GM23338 (cell line): Measurements from ENCODE around the gene HOXA10. TPM values are rescaled to one million over a fixed set of nuclear protein-coding genes. Genes with fewer than 3 reads are reported as not detected.

Experiments
- ATAC-seq: fragments of 200-7000 bp; cut with Tn5 transposase; 3 replicates; pipeline ENCODE4 v1.9.1; 2020
- DNase-seq: peaks from one replicate; pipeline ENCODE4 v3.0.0-alpha.2; 2015; ENCODE audit warnings: low spot score
- H2AFZ ChIP-seq: fragments of 200-600 bp; sonication (generic); 2 replicates; pipeline ENCODE4 v1.8.0; 2016; ENCODE audit warnings: antibody characterized with exemption, mild to moderate bottlenecking, moderate library complexity
- H3F3A ChIP-seq: fragments of 200-600 bp; sonication (generic); replicated peaks from 2 replicates; pipeline ENCODE4 v1.8.0; 2017; ENCODE audit warnings: antibody characterized with exemption, mixed run types, low read depth
- H3K27ac ChIP-seq: fragments of 200-600 bp; sonication (generic); 2 replicates; pipeline ENCODE4 v1.6.1; 2016; ENCODE audit warnings: low read depth
- H3K27me3 ChIP-seq: fragments of 200-600 bp; sonication (generic); 2 replicates; pipeline ENCODE4 v1.8.0; 2016; ENCODE audit warnings: mild to moderate bottlenecking, mixed run types, moderate library complexity; ENCODE audit not compliant: insufficient read depth
- H3K36me3 ChIP-seq: fragments of 200-600 bp; sonication (generic); 2 replicates; pipeline ENCODE4 v1.8.0; 2016; ENCODE audit warnings: mild to moderate bottlenecking; ENCODE audit not compliant: insufficient read depth
- H3K4me1 ChIP-seq: fragments of 200-600 bp; sonication (generic); 2 replicates; pipeline ENCODE4 v1.8.0; 2016; ENCODE audit warnings: mild to moderate bottlenecking, moderate library complexity; ENCODE audit not compliant: insufficient read depth
- H3K4me2 ChIP-seq: fragments of 200-600 bp; sonication (generic); 2 replicates; pipeline ENCODE4 v1.7.1; 2017; ENCODE audit warnings: mixed run types
- H3K4me3 ChIP-seq: fragments of 200-600 bp; sonication (generic); 2 replicates; pipeline ENCODE4 v1.6.1; 2016; ENCODE audit warnings: mixed run types
- H3K79me2 ChIP-seq: fragments of 200-600 bp; sonication (generic); replicated peaks from 2 replicates; pipeline ENCODE4 v1.8.0; 2017; ENCODE audit warnings: mild to moderate bottlenecking; ENCODE audit not compliant: insufficient read depth
- H3K9me2 ChIP-seq: fragments of 200-600 bp; sonication (generic); 2 replicates; pipeline ENCODE4 v1.8.0; 2017; ENCODE audit not compliant: insufficient read depth
- H4K20me1 ChIP-seq: fragments of 200-600 bp; sonication (generic); replicated peaks from 2 replicates; pipeline ENCODE4 v1.8.0; 2017; ENCODE audit warnings: mild to moderate bottlenecking; ENCODE audit not compliant: insufficient read depth
- H3K27ac Mint-ChIP-seq: 2 replicates; pipeline ENCODE4 v1.8.0; 2020; ENCODE audit warnings: inconsistent platforms, mild to moderate bottlenecking, moderate library complexity, mixed read lengths
- H3K27me3 Mint-ChIP-seq: 3 replicates; pipeline ENCODE4 v1.8.0; 2022; ENCODE audit warnings: low read depth, mild to moderate bottlenecking, moderate library complexity, mixed read lengths, inconsistent platforms; ENCODE audit not compliant: insufficient read depth, poor library complexity
- H3K36me3 Mint-ChIP-seq: 3 replicates; pipeline ENCODE4 v1.8.0; 2021; ENCODE audit warnings: low read depth, mild to moderate bottlenecking, inconsistent platforms, moderate library complexity, mixed read lengths
- H3K4me1 Mint-ChIP-seq: 3 replicates; pipeline ENCODE4 v1.8.0; 2020; ENCODE audit warnings: mild to moderate bottlenecking, inconsistent platforms, mixed read lengths
- H3K4me3 Mint-ChIP-seq: 3 replicates; pipeline ENCODE4 v1.8.0; 2021; ENCODE audit warnings: moderate library complexity, mild to moderate bottlenecking, inconsistent platforms, mixed read lengths
- H3K9me3 Mint-ChIP-seq: 3 replicates; pipeline ENCODE4 v1.8.0; 2020; ENCODE audit warnings: moderate library complexity, mild to moderate bottlenecking, inconsistent platforms, mixed read lengths
- EZH2 ChIP-seq: fragments of 200-600 bp; sonication (generic); IDR thresholded peaks from one replicate; pipeline ENCODE4 v1.8.0; 2017; ENCODE audit warnings: antibody characterized with exemption, mild to moderate bottlenecking, low read depth; ENCODE audit not compliant: unreplicated experiment
- POLR2AphosphoS5 ChIP-seq: IDR thresholded peaks from 2 replicates; pipeline ENCODE4 v1.6.1; 2016; ENCODE audit warnings: antibody characterized with exemption, low read depth
- polyA plus RNA-seq: library from polyadenylated mRNA; unstranded; fragments of >200 nt; fragmentation: Nextera tagmentation; extraction: Ambion mirVana; gene quantifications from 2 replicates; pipeline ENCODE4 v1.2.1, GENCODE V29; 2016
- total RNA-seq: library from RNA; depleted of rRNA; stranded (reverse); fragments of >200 nt; shearing (Covaris generic); gene quantifications from 2 replicates; pipeline ENCODE4 v1.2.3, GENCODE V29; 2014
- TF ChIP-seq, protein P1 (sequence below): fragments of 250-450 bp; sonication (Bioruptor Pico); IDR thresholded peaks from 2 replicates; pipeline ENCODE4 v1.5.0; 2020; ENCODE audit warnings: mild to moderate bottlenecking, moderate library complexity

Gene HOXA10
- total and polyA plus RNA-seq, 2 experiments from 2014 or later: not detected

DNA sequence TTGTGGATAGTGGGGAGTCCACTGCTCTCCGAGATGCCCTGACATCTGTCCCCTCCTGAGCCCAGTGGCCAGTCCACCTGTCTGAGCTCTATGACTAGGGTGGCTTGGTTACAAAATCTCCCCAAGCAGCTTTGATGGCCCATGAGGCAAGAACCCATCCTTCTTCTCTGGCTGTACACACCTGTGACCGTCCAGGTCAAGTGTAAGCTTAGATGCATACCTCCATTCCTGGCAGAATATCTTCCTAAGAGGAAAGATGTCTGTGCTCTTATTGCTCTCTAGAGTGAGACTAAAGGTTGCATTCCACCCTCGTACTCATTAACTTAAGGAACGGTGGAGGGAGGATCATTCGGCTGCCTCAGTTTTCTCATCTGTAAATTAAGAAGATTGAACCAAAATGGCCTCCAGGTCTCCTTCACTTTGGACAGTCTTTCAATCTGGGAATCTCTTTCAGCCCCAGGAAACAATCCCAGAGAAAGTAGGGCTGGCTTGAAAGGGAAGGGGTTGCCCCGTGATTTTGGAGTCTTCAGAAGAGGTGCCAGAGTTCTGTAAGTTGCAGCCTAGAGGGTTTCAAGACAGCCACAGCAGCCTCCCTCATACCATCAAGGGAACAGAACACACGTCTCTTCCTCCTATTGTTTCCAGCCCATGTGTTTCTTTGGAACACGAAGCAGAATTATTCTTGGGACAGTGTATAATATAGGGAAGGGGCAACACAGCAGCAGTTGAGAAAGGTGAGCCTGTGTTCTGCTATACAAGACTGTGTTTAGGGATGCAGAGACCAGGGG is 49.0 kb downstream of the HOXA10 start:
- Histone ChIP-seq H3K27ac (no peak overlapping the region), H3K4me3 (no peak overlapping the region), H3K79me2 (no peaks in the 10 kb centered on the region), H3K36me3 (no peaks in the 10 kb centered on the region), H3F3A (peaks cover 56% of the 10 kb centered on the region), H3K4me2 (no peak overlapping the region), H3K4me1 (peaks cover 14% of the 10 kb centered on the region; the same call in 1 of the 2 replicates), H3K27me3 (peaks cover 100% of the 10 kb centered on the region), H4K20me1 (peaks cover 63% of the 10 kb centered on the region), H2AFZ (no peak overlapping the region), H3K9me2 (no peaks in the 10 kb centered on the region)
- H3K4me3 Mint-ChIP-seq: no peak overlapping the region
- peak; percentile 91 for TF ChIP-seq EZH2
- no peak for TF ChIP-seq POLR2AphosphoS5
- TF ChIP-seq, protein P1, sequence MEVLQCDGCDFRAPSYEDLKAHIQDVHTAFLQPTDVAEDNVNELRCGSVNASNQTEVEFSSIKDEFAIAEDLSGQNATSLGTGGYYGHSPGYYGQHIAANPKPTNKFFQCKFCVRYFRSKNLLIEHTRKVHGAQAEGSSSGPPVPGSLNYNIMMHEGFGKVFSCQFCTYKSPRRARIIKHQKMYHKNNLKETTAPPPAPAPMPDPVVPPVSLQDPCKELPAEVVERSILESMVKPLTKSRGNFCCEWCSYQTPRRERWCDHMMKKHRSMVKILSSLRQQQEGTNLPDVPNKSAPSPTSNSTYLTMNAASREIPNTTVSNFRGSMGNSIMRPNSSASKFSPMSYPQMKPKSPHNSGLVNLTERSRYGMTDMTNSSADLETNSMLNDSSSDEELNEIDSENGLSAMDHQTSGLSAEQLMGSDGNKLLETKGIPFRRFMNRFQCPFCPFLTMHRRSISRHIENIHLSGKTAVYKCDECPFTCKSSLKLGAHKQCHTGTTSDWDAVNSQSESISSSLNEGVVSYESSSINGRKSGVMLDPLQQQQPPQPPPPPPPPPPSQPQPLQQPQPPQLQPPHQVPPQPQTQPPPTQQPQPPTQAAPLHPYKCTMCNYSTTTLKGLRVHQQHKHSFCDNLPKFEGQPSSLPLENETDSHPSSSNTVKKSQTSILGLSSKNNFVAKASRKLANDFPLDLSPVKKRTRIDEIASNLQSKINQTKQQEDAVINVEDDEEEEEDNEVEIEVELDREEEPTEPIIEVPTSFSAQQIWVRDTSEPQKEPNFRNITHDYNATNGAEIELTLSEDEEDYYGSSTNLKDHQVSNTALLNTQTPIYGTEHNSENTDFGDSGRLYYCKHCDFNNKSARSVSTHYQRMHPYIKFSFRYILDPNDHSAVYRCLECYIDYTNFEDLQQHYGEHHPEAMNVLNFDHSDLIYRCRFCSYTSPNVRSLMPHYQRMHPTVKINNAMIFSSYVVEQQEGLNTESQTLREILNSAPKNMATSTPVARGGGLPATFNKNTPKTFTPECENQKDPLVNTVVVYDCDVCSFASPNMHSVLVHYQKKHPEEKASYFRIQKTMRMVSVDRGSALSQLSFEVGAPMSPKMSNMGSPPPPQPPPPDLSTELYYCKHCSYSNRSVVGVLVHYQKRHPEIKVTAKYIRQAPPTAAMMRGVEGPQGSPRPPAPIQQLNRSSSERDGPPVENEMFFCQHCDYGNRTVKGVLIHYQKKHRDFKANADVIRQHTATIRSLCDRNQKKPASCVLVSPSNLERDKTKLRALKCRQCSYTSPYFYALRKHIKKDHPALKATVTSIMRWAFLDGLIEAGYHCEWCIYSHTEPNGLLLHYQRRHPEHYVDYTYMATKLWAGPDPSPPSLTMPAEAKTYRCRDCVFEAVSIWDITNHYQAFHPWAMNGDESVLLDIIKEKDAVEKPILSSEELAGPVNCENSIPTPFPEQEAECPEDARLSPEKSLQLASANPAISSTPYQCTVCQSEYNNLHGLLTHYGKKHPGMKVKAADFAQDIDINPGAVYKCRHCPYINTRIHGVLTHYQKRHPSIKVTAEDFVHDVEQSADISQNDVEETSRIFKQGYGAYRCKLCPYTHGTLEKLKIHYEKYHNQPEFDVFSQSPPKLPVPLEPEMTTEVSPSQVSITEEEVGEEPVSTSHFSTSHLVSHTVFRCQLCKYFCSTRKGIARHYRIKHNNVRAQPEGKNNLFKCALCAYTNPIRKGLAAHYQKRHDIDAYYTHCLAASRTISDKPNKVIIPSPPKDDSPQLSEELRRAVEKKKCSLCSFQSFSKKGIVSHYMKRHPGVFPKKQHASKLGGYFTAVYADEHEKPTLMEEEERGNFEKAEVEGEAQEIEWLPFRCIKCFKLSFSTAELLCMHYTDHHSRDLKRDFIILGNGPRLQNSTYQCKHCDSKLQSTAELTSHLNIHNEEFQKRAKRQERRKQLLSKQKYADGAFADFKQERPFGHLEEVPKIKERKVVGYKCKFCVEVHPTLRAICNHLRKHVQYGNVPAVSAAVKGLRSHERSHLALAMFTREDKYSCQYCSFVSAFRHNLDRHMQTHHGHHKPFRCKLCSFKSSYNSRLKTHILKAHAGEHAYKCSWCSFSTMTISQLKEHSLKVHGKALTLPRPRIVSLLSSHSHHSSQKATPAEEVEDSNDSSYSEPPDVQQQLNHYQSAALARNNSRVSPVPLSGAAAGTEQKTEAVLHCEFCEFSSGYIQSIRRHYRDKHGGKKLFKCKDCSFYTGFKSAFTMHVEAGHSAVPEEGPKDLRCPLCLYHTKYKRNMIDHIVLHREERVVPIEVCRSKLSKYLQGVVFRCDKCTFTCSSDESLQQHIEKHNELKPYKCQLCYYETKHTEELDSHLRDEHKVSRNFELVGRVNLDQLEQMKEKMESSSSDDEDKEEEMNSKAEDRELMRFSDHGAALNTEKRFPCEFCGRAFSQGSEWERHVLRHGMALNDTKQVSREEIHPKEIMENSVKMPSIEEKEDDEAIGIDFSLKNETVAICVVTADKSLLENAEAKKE (CRISPR knock-in tag): no peak
- no peak overlapping the region for H3K27ac Mint-ChIP-seq
- DNase-seq (no peak), ATAC-seq (no peak)
- peaks cover 6% of the 10 kb centered on the region; the same call in 1 of the 3 replicates for H3K9me3 Mint-ChIP-seq
- H3K4me1 Mint-ChIP-seq: peaks cover 16% of the 10 kb centered on the region
- H3K27me3 Mint-ChIP-seq: peaks cover 99% of the 10 kb centered on the region
- H3K36me3 Mint-ChIP-seq: no peaks in the 10 kb centered on the region
